Ishikawa (cell line): ENCODE results near the gene ACACB.

Source experiments
- CEBPB ChIP-seq: IDR thresholded peaks from 2 replicates; pipeline ENCODE4 v1.6.1; 2012
- RAD21 ChIP-seq: IDR thresholded peaks from 2 replicates; pipeline ENCODE4 v1.6.1; 2012; ENCODE audit warnings: low read depth
- REST ChIP-seq: IDR thresholded peaks from 2 replicates; pipeline ENCODE4 v1.6.1; 2012; ENCODE audit warnings: low read depth, mild to moderate bottlenecking
- YY1 ChIP-seq: IDR thresholded peaks from 2 replicates; pipeline ENCODE4 v1.6.1; 2012; ENCODE audit warnings: low read depth
- TF ChIP-seq, protein P1 (sequence below): IDR thresholded peaks from 2 replicates; pipeline ENCODE4 v1.6.1; 2012

GRCh38 chr12:109261087-109261486 lies 144.7 kb downstream of the ACACB start:
- TF ChIP-seq, protein P1, sequence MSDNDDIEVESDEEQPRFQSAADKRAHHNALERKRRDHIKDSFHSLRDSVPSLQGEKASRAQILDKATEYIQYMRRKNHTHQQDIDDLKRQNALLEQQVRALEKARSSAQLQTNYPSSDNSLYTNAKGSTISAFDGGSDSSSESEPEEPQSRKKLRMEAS = no peak
- TF ChIP-seq REST (no peak), YY1 (no peak), RAD21 (no peak), CEBPB (no peak)
